Mucosa of stomach (tissue), 1 donor: ENCODE measurements around the gene KCNMA1.

Experiments
- H3K27me3 ChIP-seq: one replicate; pipeline ENCODE4 v1.7.0; 2013; ENCODE audit warnings: mild to moderate bottlenecking, low read length; ENCODE audit not compliant: control insufficient read depth, insufficient read depth
- H3K36me3 ChIP-seq: one replicate; pipeline ENCODE4 v1.7.0; 2013; ENCODE audit warnings: low read length; ENCODE audit not compliant: control insufficient read depth, insufficient read depth
- H3K4me1 ChIP-seq: one replicate; pipeline ENCODE4 v1.7.0; 2013; ENCODE audit warnings: mild to moderate bottlenecking, low read length; ENCODE audit not compliant: control insufficient read depth, insufficient read depth
- H3K4me3 ChIP-seq: one replicate; pipeline ENCODE4 v1.7.0; 2013; ENCODE audit warnings: low read length
- H3K9ac ChIP-seq: one replicate; pipeline ENCODE4 v1.7.0; 2013; ENCODE audit warnings: mild to moderate bottlenecking, low read length, moderate library complexity
- H3K9me3 ChIP-seq: one replicate; pipeline ENCODE4 v1.7.0; 2013; ENCODE audit warnings: mild to moderate bottlenecking, low read length, moderate library complexity; ENCODE audit not compliant: control insufficient read depth
- donor health status: Pancreatic carcinoma.

The KCNMA1 gene

DNA sequence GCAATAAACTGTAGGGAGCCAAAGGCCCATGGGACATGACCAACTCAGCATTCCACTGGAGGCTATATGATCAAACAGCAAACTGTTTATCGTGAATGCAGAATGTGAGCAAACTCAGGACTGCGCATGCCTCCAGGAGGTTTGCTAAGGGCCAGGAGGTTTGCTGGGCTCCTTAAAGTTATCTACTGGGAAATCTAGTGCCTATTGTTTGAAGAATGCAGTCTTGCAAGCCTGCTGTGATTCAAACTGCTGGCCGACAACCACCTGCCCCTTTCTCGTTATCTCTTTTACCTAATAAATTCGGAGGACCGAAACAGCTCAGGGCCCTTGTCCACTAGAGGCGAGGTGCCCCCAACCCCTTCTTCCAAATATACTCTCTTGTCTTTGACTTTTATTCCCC lies 404.1 kb downstream of the KCNMA1 start:
- no peaks in the 10 kb centered on the region for H3K4me1 ChIP-seq
- no peak overlapping the region for H3K4me3 ChIP-seq
- H3K27me3 ChIP-seq = no peaks in the 10 kb centered on the region
- H3K9ac ChIP-seq = no peak overlapping the region
- H3K9me3 ChIP-seq = no peaks in the 10 kb centered on the region
- H3K36me3 ChIP-seq = no peaks in the 10 kb centered on the region

DNA sequence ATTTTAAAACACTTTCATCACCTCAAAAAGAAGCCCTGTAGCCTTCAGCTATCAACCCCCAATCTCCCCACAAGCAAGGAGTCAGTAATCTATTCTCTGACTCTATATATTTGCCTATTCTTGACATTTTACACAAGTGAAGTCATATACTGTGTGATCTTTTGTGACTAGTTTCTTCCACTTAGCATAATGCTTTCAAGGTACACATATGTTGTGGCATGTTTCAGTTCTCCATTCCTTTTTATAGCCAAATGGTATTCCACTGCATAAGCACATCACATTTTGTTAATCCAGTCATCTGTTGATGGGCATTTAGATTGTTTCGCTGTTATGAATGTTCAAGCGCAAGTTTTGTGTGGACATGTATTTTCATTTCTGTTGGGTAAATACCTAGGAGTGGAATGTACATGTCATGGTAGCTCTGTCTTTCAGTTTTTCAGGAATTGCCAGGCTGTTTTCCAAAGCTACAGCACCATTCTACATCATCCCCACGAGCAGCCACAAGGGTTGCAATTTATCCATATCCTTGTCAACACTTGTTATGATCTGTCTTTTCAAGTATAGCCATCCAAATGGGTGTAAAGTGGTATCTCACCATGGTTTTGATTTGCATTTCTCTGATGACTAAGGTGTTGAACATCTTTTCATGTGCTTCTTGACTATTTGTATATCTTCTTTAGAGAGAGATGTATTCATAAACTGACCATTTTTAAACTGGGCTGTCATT lies 405.6 kb downstream of the KCNMA1 start:
- Histone ChIP-seq H3K36me3 (no peaks in the 10 kb centered on the region), H3K4me3 (no peak overlapping the region), H3K9me3 (no peaks in the 10 kb centered on the region), H3K4me1 (no peaks in the 10 kb centered on the region), H3K27me3 (no peaks in the 10 kb centered on the region), H3K9ac (no peak overlapping the region)

DNA sequence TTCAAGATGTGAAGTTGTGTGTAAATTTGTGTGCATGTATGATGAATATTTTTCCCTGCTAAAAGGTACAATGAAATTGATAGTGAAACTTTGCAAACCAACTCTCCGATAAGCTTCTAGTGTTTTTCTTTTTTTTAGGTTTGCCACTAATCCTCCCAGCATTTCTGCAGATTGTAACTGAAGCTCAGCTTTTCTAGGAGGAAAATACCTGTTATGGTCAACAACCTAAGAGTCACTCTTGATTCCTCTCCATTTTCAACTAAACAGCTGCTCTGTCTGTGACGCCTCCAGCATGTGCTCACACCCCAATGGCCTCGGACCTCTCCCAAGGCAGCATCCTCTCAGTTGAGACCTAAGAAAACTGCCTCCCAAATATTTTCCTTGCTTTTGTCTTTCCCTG lies 406.2 kb downstream of the KCNMA1 start:
- no peak overlapping the region for H3K4me3 ChIP-seq
- no peaks in the 10 kb centered on the region for H3K27me3 ChIP-seq
- H3K36me3 ChIP-seq = no peaks in the 10 kb centered on the region
- no peaks in the 10 kb centered on the region for H3K9me3 ChIP-seq
- no peaks in the 10 kb centered on the region for H3K4me1 ChIP-seq
- no peak overlapping the region for H3K9ac ChIP-seq

GRCh38 chr10:77230194-77230593 lies 407.4 kb downstream of the KCNMA1 start:
- H3K4me1 ChIP-seq = no peaks in the 10 kb centered on the region
- H3K27me3 ChIP-seq = no peaks in the 10 kb centered on the region
- H3K9ac ChIP-seq = no peak overlapping the region
- H3K4me3 ChIP-seq = no peak overlapping the region
- no peaks in the 10 kb centered on the region for H3K9me3 ChIP-seq
- H3K36me3 ChIP-seq = no peaks in the 10 kb centered on the region

- Histone ChIP-seq H3K27me3 (no peaks in the 10 kb centered on the region), H3K4me3 (no peak overlapping the region), H3K4me1 (no peaks in the 10 kb centered on the region), H3K9ac (no peak overlapping the region), H3K36me3 (no peaks in the 10 kb centered on the region), H3K9me3 (no peaks in the 10 kb centered on the region)
Measured at GRCh38 chr10:77229704-77230103, 407.9 kb downstream of the KCNMA1 start.

- Histone ChIP-seq H3K4me3 (no peak overlapping the region), H3K27me3 (no peaks in the 10 kb centered on the region), H3K9me3 (no peaks in the 10 kb centered on the region), H3K9ac (no peak overlapping the region), H3K4me1 (no peaks in the 10 kb centered on the region), H3K36me3 (no peaks in the 10 kb centered on the region)
Measured at GRCh38 chr10:77228559-77228958, 409.0 kb downstream of the KCNMA1 start.

DNA sequence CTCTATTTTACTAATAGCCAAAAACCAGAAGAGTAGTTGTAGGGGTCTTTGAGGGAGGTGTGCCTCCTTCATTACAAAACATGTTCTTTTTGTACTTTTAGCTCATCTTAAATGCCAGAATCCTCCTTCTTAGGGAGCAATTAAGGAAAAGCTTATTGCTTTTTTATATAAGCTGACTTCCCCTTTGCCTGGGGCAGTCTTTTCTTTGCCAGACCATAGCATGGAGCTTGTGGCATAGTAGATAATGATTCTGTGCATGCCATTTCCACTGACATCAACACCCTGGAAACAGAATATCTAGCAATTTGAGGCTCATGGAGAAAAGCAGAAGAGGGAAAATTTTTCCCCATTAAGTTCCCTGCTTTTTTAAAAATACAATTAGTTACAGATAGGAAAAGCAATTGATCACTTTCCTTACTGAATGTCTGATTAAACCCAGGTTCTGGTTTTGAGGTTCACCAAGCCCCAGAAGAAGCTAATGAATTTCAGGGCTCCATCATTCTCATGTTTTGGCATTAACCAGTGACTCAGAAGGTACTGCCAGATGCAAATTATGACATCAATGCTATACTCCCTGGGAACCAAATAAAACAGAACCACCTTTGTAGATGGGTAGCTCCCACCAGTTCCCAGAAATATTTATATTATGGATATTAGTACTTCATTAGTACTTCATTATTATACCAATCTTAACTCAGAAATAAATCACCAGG lies 410.6 kb downstream of the KCNMA1 start:
- Histone ChIP-seq H3K4me1 (no peaks in the 10 kb centered on the region), H3K36me3 (no peaks in the 10 kb centered on the region), H3K27me3 (no peaks in the 10 kb centered on the region), H3K9ac (no peak overlapping the region), H3K9me3 (no peaks in the 10 kb centered on the region), H3K4me3 (no peak overlapping the region)

DNA sequence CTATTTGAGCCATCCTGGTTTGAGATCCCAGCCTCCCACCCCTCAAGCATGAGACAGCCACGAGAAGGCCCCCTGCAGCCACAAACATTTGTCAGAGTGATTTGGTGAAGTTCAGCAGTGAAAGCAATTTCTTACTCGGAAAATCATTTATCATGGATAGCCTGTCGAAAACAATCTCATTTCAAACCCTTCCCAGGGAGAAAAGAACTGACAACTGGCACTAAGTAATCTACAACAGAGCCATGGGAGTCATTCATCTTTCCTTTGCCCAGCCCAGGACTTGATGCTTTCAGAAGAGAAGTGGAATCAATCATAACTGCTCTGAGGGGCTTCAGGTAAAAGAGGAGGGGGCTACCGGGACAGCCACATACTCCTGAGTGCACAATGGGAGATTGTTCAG lies 411.2 kb downstream of the KCNMA1 start:
- no peak overlapping the region for H3K4me3 ChIP-seq
- H3K9ac ChIP-seq = no peak overlapping the region
- no peaks in the 10 kb centered on the region for H3K27me3 ChIP-seq
- H3K4me1 ChIP-seq = no peaks in the 10 kb centered on the region
- no peaks in the 10 kb centered on the region for H3K36me3 ChIP-seq
- H3K9me3 ChIP-seq = no peaks in the 10 kb centered on the region

- no peaks in the 10 kb centered on the region for H3K27me3 ChIP-seq
- H3K9me3 ChIP-seq = no peaks in the 10 kb centered on the region
- no peaks in the 10 kb centered on the region for H3K4me1 ChIP-seq
- H3K9ac ChIP-seq = no peak overlapping the region
- no peaks in the 10 kb centered on the region for H3K36me3 ChIP-seq
- no peak overlapping the region for H3K4me3 ChIP-seq
Measured at GRCh38 chr10:77226020-77226419, 411.6 kb downstream of the KCNMA1 start.

DNA sequence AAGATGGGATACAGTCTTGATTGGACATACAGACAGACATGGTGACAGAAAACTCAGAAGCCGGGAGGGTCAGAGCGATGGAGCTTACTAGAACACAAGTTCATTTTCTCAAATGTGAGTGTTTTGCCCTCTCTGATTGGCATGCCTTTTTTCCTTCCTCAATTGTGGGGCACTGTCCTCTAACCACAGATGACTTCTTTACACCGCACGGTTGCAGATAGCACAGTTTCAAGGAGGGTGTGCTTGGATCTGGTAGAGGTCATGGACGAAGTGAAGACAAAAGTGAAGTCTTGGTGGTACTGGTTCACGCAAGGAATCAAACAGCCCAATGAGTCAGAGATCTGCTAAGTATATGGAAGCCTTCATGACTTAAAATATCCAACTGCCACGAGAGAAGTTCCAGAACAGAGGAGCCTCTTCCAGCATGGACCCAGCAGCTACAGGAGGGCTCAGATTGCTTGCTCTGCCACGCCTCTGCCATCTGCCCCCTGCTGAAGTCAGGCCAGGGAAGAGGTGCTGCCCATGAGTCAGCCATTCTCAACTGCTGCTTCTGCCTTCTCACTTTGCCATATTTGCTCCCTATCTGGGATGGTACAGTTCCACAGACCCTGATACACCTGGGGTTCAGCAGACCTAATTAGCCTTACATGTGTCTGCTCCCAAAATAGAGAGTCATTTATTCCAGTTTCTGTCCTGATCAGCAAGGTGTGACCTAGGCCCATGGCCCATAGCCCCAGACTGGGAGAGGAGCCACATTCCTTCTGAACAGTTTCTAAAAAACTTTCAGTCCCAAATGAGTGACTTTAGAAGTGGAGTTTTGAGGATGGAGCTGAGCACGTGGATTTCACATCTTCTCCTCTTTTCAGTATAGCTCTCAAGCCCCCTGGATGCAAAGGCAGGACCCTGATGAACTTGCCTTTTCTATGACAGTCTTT lies 413.8 kb downstream of the KCNMA1 start:
- Histone ChIP-seq H3K9ac (no peak overlapping the region), H3K36me3 (no peaks in the 10 kb centered on the region), H3K4me1 (no peaks in the 10 kb centered on the region), H3K9me3 (no peaks in the 10 kb centered on the region), H3K4me3 (no peak overlapping the region), H3K27me3 (no peaks in the 10 kb centered on the region)

DNA sequence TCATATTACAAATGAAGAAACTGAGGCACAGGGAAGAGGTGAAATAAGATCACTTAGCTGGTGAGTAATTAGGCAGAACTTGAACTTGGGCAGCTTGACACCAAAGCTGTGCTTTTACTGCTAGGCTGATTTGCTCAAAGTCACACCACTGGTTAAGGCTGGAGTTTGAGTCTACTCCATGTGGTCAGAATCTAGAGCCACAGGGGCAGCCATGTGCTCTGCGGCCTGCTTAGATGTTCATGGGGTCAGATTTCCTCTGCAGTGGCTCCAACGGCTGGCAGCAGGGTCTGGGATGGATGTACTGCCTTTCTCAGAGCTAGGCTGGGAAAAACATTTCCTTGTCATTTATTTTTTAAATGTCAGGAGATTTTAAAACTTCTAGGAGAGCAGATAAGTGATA lies 417.5 kb downstream of the KCNMA1 start:
- H3K9me3 ChIP-seq = no peaks in the 10 kb centered on the region
- H3K4me1 ChIP-seq = no peaks in the 10 kb centered on the region
- no peaks in the 10 kb centered on the region for H3K36me3 ChIP-seq
- H3K4me3 ChIP-seq = no peak overlapping the region
- no peak overlapping the region for H3K9ac ChIP-seq
- H3K27me3 ChIP-seq = no peaks in the 10 kb centered on the region

DNA sequence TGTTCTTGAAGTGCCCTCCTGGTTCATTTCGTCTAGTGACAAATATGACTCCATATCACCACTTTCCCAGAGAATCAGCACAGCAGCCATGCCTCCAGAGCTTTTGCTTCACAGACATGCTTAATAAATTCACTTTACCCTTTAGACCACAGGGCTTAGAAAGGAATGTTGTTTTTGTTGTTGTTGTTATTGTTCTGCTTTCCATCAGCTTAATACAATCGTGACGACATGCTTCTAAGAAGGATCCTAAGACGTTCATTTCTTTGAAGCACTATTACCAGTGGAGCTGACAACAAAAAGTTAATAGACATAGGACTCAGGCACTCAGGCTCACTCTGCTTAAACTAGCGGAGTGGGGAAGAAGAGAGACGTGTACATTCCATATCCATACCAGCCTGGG lies 418.6 kb downstream of the KCNMA1 start:
- Histone ChIP-seq H3K27me3 (no peaks in the 10 kb centered on the region), H3K9me3 (no peaks in the 10 kb centered on the region), H3K36me3 (no peaks in the 10 kb centered on the region), H3K4me1 (no peaks in the 10 kb centered on the region), H3K9ac (no peak overlapping the region), H3K4me3 (no peak overlapping the region)
